HEK293 (cell line): ENCODE results near the gene DCAF7.

Experiments
- EGR2 ChIP-seq: fragments of 450-650 bp; formaldehyde crosslinking; IDR thresholded peaks from 2 replicates; pipeline ENCODE4 v1.5.1; 2016; ENCODE audit warnings: low read depth, missing biosample characterization, missing genetic modification characterization
- GLIS1 ChIP-seq: fragments of 450-650 bp; formaldehyde crosslinking; IDR thresholded peaks from 2 replicates; pipeline ENCODE4 v1.5.1; 2016; ENCODE audit warnings: missing biosample characterization, missing genetic modification characterization
- KLF8 ChIP-seq: fragments of 450-650 bp; formaldehyde crosslinking; IDR thresholded peaks from 2 replicates; pipeline ENCODE4 v1.5.1; 2016; ENCODE audit warnings: missing biosample characterization, missing genetic modification characterization
- MZF1 ChIP-seq: fragments of 450-650 bp; formaldehyde crosslinking; IDR thresholded peaks from 2 replicates; pipeline ENCODE4 v1.5.1; 2017; ENCODE audit warnings: missing biosample characterization, missing genetic modification characterization, borderline replicate concordance
- OVOL3 ChIP-seq: fragments of 450-650 bp; formaldehyde crosslinking; IDR thresholded peaks from 2 replicates; pipeline ENCODE4 v1.5.1; 2016; ENCODE audit warnings: missing biosample characterization, missing genetic modification characterization
- SP3 ChIP-seq: fragments of 450-650 bp; formaldehyde crosslinking; IDR thresholded peaks from 2 replicates; pipeline ENCODE4 v1.5.1; 2016; ENCODE audit warnings: missing biosample characterization, missing genetic modification characterization
- ZBTB1 ChIP-seq: fragments of 450-650 bp; formaldehyde crosslinking; IDR thresholded peaks from 2 replicates; pipeline ENCODE4 v1.5.1; 2016; ENCODE audit warnings: missing biosample characterization, missing genetic modification characterization
- ZBTB48 ChIP-seq: fragments of 450-650 bp; formaldehyde crosslinking; IDR thresholded peaks from 2 replicates; pipeline ENCODE4 v1.5.1; 2016; ENCODE audit warnings: missing biosample characterization, missing genetic modification characterization
- ZBTB6 ChIP-seq: fragments of 450-650 bp; formaldehyde crosslinking; IDR thresholded peaks from 2 replicates; pipeline ENCODE4 v1.5.1; 2017; ENCODE audit warnings: missing biosample characterization, missing genetic modification characterization
- ZFP3 ChIP-seq: fragments of 450-650 bp; formaldehyde crosslinking; IDR thresholded peaks from 2 replicates; pipeline ENCODE4 v1.5.1; 2016; ENCODE audit warnings: low read depth, missing biosample characterization, missing genetic modification characterization
- ZNF114 ChIP-seq: fragments of 450-650 bp; formaldehyde crosslinking; IDR thresholded peaks from 2 replicates; pipeline ENCODE4 v1.5.0; 2017; ENCODE audit warnings: missing biosample characterization, missing genetic modification characterization
- ZNF169 ChIP-seq: fragments of 450-650 bp; formaldehyde crosslinking; IDR thresholded peaks from 2 replicates; pipeline ENCODE4 v1.5.1; 2016; ENCODE audit warnings: missing biosample characterization, missing genetic modification characterization
- ZNF23 ChIP-seq: fragments of 450-650 bp; formaldehyde crosslinking; IDR thresholded peaks from 2 replicates; pipeline ENCODE4 v1.5.1; 2016; ENCODE audit warnings: missing biosample characterization, missing genetic modification characterization, borderline replicate concordance
- ZNF274 ChIP-seq, 2 experiments: fragments of 200-500 bp in 1 of 2; fragments of 450-650 bp in 1 of 2; sonication (Bioruptor generic) in 1 of 2; formaldehyde crosslinking in 1 of 2; IDR thresholded peaks; 2 replicates each; pipeline versions ENCODE4 v1.5.1 to v1.6.1; 2014 to 2016; ENCODE audit warnings: borderline replicate concordance in 1 of 2, inconsistent platforms in 1 of 2, low read length in 1 of 2, missing biosample characterization in 1 of 2, missing genetic modification characterization in 1 of 2
- ZNF324 ChIP-seq: fragments of 450-650 bp; formaldehyde crosslinking; IDR thresholded peaks from 2 replicates; pipeline ENCODE4 v1.5.1; 2016; ENCODE audit warnings: missing biosample characterization, missing genetic modification characterization
- ZNF391 ChIP-seq: fragments of 450-650 bp; formaldehyde crosslinking; IDR thresholded peaks from 2 replicates; pipeline ENCODE4 v1.5.1; 2016; ENCODE audit warnings: low read depth, missing biosample characterization, missing genetic modification characterization, borderline replicate concordance
- ZNF426 ChIP-seq: fragments of 450-650 bp; formaldehyde crosslinking; IDR thresholded peaks from 2 replicates; pipeline ENCODE4 v1.5.1; 2017; ENCODE audit warnings: missing biosample characterization, missing genetic modification characterization, mild to moderate bottlenecking, inconsistent platforms, moderate library complexity
- ZNF488 ChIP-seq: fragments of 450-650 bp; formaldehyde crosslinking; IDR thresholded peaks from 2 replicates; pipeline ENCODE4 v1.5.1; 2016; ENCODE audit warnings: missing biosample characterization, missing genetic modification characterization
- ZNF510 ChIP-seq: fragments of 450-650 bp; formaldehyde crosslinking; IDR thresholded peaks from 2 replicates; pipeline ENCODE4 v1.5.1; 2018; ENCODE audit warnings: mild to moderate bottlenecking, missing genetic modification characterization, missing biosample characterization; ENCODE audit not compliant: insufficient replicate concordance
- ZNF654 ChIP-seq: fragments of 450-650 bp; formaldehyde crosslinking; IDR thresholded peaks from 2 replicates; pipeline ENCODE4 v1.5.1; 2016; ENCODE audit warnings: low read depth, missing biosample characterization, missing genetic modification characterization
- ZNF660 ChIP-seq: fragments of 450-650 bp; IDR thresholded peaks from 2 replicates; pipeline ENCODE4 v1.5.1; 2018; ENCODE audit warnings: missing biosample characterization, mild to moderate bottlenecking, missing genetic modification characterization
- ZNF747 ChIP-seq: fragments of 450-650 bp; formaldehyde crosslinking; IDR thresholded peaks from 2 replicates; pipeline ENCODE4 v1.5.1; 2016; ENCODE audit warnings: missing biosample characterization, missing genetic modification characterization
- ZNF785 ChIP-seq: fragments of 450-650 bp; formaldehyde crosslinking; IDR thresholded peaks from 2 replicates; pipeline ENCODE4 v1.5.1; 2016; ENCODE audit warnings: missing biosample characterization, missing genetic modification characterization
- ZNF830 ChIP-seq: fragments of 450-650 bp; IDR thresholded peaks from 2 replicates; pipeline ENCODE4 v1.5.0; 2018; ENCODE audit warnings: missing biosample characterization, missing genetic modification characterization, low read depth, mild to moderate bottlenecking, moderate library complexity
- TF ChIP-seq, protein P1 (sequence below): fragments of 450-650 bp; formaldehyde crosslinking; IDR thresholded peaks from 2 replicates; pipeline ENCODE4 v1.5.1; 2016; ENCODE audit warnings: missing biosample characterization, missing genetic modification characterization
- TF ChIP-seq, protein P2 (sequence below): fragments of 450-650 bp; formaldehyde crosslinking; IDR thresholded peaks from 2 replicates; pipeline ENCODE4 v1.5.1; 2016; ENCODE audit warnings: missing biosample characterization, missing genetic modification characterization
- TF ChIP-seq, protein P3 (sequence below): fragments of 450-650 bp; formaldehyde crosslinking; IDR thresholded peaks from 2 replicates; pipeline ENCODE4 v1.5.1; 2016; ENCODE audit warnings: missing biosample characterization, missing genetic modification characterization
- TF ChIP-seq, protein P4 (sequence below): fragments of 450-650 bp; formaldehyde crosslinking; IDR thresholded peaks from 2 replicates; pipeline ENCODE4 v1.5.1; 2016; ENCODE audit warnings: missing biosample characterization, missing genetic modification characterization
- TF ChIP-seq, protein P5 (sequence below): fragments of 450-650 bp; formaldehyde crosslinking; IDR thresholded peaks from 2 replicates; pipeline ENCODE4 v1.5.1; 2016; ENCODE audit warnings: missing biosample characterization, missing genetic modification characterization

The DCAF7 gene

DNA sequence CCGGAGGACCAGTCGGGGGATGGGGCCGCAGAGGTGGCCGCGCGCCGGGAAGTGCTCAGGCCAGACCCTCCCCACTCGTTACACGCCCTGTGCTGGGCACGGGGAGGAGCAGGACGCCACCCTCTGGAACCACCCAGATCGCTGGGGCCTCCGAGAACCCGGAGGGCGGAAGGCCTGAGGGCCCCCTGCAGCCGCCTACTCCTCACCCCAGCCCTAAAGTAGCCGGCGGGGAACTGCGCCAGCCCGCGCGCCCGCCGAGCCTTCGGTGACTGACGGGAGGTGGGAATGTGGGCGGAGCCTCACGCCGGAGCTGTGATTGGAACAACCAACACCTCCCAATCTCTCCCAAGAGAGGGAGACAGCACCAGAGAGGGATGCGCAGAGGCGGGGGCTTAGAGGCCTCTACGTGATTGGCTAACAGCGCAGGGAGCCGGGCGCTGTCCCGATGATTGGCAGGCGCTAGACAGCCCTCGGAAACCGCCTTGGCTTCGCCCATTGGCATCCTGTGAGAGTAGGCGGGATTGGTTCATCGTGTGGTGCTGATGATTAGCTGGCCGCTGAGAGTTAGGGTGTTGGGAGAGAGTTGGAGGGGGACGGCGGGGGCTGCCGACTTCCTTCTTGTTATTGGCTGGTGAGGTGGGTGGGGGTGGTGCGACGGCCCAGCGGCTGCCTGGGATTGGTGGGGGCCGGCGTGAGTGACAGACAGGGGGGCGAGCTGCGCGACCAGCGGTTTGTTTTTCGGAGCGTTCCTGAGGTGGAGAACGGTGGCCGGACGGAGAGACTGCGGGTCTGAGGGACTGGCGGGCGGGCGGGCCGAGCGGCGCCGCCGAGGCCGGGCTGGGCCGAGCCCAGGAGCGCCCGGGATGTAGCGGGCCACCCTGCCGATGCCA, 71.7 kb downstream of the DCAF7 start, which contains the start of gene MAP3K3 (continued):
- 0 out of 2 replicates have a peak, but pooled peaks have one; percentile 66 for TF ChIP-seq MZF1 (tag by site-specific recombination)
- TF ChIP-seq ZNF830 (tag by site-specific recombination) = no peak
- TF ChIP-seq, protein P1, sequence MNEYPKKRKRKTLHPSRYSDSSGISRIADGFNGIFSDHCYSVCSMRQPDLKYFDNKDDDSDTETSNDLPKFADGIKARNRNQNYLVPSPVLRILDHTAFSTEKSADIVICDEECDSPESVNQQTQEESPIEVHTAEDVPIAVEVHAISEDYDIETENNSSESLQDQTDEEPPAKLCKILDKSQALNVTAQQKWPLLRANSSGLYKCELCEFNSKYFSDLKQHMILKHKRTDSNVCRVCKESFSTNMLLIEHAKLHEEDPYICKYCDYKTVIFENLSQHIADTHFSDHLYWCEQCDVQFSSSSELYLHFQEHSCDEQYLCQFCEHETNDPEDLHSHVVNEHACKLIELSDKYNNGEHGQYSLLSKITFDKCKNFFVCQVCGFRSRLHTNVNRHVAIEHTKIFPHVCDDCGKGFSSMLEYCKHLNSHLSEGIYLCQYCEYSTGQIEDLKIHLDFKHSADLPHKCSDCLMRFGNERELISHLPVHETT (tag by site-specific recombination) = peak; percentile 68; the same call in 1 of the 2 replicates
- TF ChIP-seq, protein P2, sequence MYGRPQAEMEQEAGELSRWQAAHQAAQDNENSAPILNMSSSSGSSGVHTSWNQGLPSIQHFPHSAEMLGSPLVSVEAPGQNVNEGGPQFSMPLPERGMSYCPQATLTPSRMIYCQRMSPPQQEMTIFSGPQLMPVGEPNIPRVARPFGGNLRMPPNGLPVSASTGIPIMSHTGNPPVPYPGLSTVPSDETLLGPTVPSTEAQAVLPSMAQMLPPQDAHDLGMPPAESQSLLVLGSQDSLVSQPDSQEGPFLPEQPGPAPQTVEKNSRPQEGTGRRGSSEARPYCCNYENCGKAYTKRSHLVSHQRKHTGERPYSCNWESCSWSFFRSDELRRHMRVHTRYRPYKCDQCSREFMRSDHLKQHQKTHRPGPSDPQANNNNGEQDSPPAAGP (tag by site-specific recombination) = peak; percentile 87
- no peak for TF ChIP-seq ZFP3
- no peak for TF ChIP-seq ZNF169
- TF ChIP-seq ZNF488 = no peak
- TF ChIP-seq ZNF654 = no peak
- TF ChIP-seq ZNF114 = no peak
- no peak for TF ChIP-seq OVOL3
- peak; percentile 75 for TF ChIP-seq ZNF391 (tag by site-specific recombination)
- peak; percentile 85; the same call in 1 of the 2 replicates for TF ChIP-seq KLF8
- peak; percentile 93 for TF ChIP-seq ZNF324 (tag by site-specific recombination)
- TF ChIP-seq, protein P3, sequence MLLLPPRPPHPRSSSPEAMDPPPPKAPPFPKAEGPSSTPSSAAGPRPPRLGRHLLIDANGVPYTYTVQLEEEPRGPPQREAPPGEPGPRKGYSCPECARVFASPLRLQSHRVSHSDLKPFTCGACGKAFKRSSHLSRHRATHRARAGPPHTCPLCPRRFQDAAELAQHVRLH = peak; percentile 67; the same call in 1 of the 2 replicates
- TF ChIP-seq ZBTB6 (tag by site-specific recombination) = peak; percentile 57; the same call in 1 of the 2 replicates
- TF ChIP-seq EGR2 = peak; percentile 89
- TF ChIP-seq, protein P4, sequence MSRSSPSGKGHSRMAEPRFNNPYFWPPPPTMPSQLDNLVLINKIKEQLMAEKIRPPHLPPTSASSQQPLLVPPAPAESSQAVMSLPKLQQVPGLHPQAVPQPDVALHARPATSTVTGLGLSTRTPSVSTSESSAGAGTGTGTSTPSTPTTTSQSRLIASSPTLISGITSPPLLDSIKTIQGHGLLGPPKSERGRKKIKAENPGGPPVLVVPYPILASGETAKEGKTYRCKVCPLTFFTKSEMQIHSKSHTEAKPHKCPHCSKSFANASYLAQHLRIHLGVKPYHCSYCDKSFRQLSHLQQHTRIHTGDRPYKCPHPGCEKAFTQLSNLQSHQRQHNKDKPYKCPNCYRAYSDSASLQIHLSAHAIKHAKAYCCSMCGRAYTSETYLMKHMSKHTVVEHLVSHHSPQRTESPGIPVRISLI (tag by site-specific recombination) = no peak
- TF ChIP-seq, protein P5, sequence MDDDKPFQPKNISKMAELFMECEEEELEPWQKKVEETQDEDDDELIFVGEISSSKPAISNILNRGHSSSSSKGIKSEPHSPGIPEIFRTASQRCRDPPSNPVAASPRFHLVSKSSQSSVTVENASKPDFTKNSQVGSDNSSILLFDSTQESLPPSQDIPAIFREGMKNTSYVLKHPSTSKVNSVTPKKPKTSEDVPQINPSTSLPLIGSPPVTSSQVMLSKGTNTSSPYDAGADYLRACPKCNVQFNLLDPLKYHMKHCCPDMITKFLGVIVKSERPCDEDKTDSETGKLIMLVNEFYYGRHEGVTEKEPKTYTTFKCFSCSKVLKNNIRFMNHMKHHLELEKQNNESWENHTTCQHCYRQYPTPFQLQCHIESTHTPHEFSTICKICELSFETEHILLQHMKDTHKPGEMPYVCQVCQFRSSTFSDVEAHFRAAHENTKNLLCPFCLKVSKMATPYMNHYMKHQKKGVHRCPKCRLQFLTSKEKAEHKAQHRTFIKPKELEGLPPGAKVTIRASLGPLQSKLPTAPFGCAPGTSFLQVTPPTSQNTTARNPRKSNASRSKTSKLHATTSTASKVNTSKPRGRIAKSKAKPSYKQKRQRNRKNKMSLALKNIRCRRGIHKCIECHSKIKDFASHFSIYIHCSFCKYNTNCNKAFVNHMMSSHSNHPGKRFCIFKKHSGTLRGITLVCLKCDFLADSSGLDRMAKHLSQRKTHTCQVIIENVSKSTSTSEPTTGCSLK = no peak
- TF ChIP-seq ZNF426 (tag by site-specific recombination) = no peak
- TF ChIP-seq ZNF510 = no peak
- TF ChIP-seq ZBTB48 (tag by site-specific recombination) = peak; percentile 93
- TF ChIP-seq ZNF747 (tag by site-specific recombination) = no peak
- TF ChIP-seq ZNF785 = no peak
- peak; percentile 92 for TF ChIP-seq ZNF660
- peak; percentile 99 for TF ChIP-seq SP3 (tag by site-specific recombination)
- peak; percentile 91 for TF ChIP-seq GLIS1
- TF ChIP-seq ZBTB1 (tag by site-specific recombination) = no peak
- no peak for TF ChIP-seq ZNF23 (tag by site-specific recombination)
- TF ChIP-seq ZNF274 (IDR thresholded peaks at IDR 0.05; ENCODE audit: low read length) = no peak
- no peak for TF ChIP-seq ZNF274 (tag by site-specific recombination; IDR thresholded peaks at IDR 0.05; ENCODE audit: borderline replicate concordance)
